HG02588 (cell line): ENCODE measurements around the gene FAM161B.

Experiments used
- ATAC-seq: cut with Tn5 transposase; IDR thresholded peaks from one replicate; pipeline ENCODE4 v1.9.1; 2021; ENCODE audit warnings: mild to moderate bottlenecking, moderate library complexity; ENCODE audit not compliant: unreplicated experiment

Gene FAM161B

GRCh38 chr14:73884438-73885190 is 65.3 kb downstream of the FAM161B start:
- ATAC-seq = no peak
